Natural killer cell treated with Interleukin-12 subunit alpha and Interleukin-12 subunit beta and Interleukin-15 and Interleukin-18, amount 100 ng/mL, for 72 hours (primary cell): ENCODE results near the gene FGGY. TPM values are rescaled to one million over a fixed set of nuclear protein-coding genes. Genes with fewer than 3 reads are reported as not detected.
A peak's percentile ranks its signal among the peaks of the same experiment; 100 is the strongest.

Source experiments
- ATAC-seq, 2 donors: fragments of 150-1000 bp; cut with Tn5 transposase in 1 of 2; sonication (Bioruptor Pico), chemical (Tn5 transposase) in 1 of 2; 2 replicates each; pipeline ENCODE4 v1.10.0; 2021
- DNase-seq: peaks from one replicate; pipeline ENCODE4 v3.0.0; 2022; ENCODE audit warnings: low spot score
- H3K27ac Mint-ChIP-seq, 2 donors: 1 replicate in 1 of 2; 2 replicates in 1 of 2; pipeline ENCODE4 v1.8.0; 2022; ENCODE audit warnings: mixed read lengths in 2 of 2, mild to moderate bottlenecking in 1 of 2, moderate library complexity in 1 of 2
- H3K27me3 Mint-ChIP-seq, 2 donors: 1 replicate in 1 of 2; 2 replicates in 1 of 2; pipeline ENCODE4 v1.8.0; 2022; ENCODE audit warnings: mixed read lengths in 2 of 2
- H3K36me3 Mint-ChIP-seq: one replicate; pipeline ENCODE4 v1.8.0; 2022; ENCODE audit warnings: mixed read lengths
- H3K4me1 Mint-ChIP-seq, 2 donors: 1 replicate in 1 of 2; 2 replicates in 1 of 2; pipeline ENCODE4 v1.8.0; 2022; ENCODE audit warnings: low read depth in 2 of 2, mixed read lengths in 2 of 2, mild to moderate bottlenecking in 1 of 2
- H3K4me3 Mint-ChIP-seq: one replicate; pipeline ENCODE4 v1.8.0; 2022; ENCODE audit warnings: mixed read lengths
- H3K9me3 Mint-ChIP-seq: 2 replicates; pipeline ENCODE4 v1.8.0; 2022; ENCODE audit warnings: mixed read lengths
- total RNA-seq, 2 donors: library from RNA; stranded (reverse); gene quantifications; one replicate each; pipeline ENCODE4 v1.2.3, GENCODE V29; 2022

The FGGY gene
- total RNA-seq, 2 donors from 2014 or later = 10.9 to 11.9 TPM

DNA sequence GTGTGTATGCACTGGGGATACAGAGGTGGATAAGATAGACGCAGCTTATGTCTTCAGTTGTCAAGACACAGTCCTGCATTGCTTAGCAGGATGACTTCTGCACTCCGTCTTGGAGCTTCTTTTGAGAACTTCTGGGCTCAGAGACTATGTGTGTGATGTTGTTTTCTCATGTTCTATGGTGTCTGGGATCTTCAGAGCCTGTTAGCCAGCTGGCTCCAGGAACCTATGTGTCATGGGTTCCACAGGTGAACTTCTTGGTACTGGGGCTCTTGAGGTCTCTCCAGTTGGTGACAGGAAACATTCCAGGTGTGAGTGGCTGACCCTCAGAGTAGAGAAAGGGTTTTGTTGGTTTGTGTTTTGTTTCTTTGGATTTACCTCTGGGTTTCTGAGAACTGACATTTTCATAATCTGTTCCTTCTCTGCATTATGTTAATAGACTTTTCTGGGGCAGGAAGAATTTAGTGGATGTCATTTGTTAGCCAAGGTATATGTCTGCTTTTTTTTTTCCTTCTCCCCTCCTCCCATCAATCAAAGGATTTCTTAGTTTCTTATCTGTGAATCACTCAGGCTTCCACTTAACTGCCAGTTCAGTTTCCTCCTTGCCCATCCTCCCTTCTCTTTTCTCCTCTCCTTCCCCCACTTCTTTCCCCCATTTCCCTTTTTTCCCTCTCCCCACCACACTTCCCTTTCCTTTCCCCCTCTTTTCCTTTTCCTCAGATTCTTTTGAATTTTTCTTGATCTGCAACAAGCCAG, 18.1 kb downstream of the FGGY start:
- Mint-ChIP-seq H3K4me1 (peaks cover 50 to 53% of the 10 kb centered on the region in 2 donors), H3K36me3 (peaks cover 11% of the 10 kb centered on the region), H3K27me3 (peaks cover 0 to 8% of the 10 kb centered on the region in 2 donors), H3K9me3 (peaks cover 7% of the 10 kb centered on the region), H3K27ac (no peak overlapping the region), H3K4me3 (peak overlapping the region; percentile 93)
- DNase-seq (no peak), ATAC-seq (no peak)

DNA sequence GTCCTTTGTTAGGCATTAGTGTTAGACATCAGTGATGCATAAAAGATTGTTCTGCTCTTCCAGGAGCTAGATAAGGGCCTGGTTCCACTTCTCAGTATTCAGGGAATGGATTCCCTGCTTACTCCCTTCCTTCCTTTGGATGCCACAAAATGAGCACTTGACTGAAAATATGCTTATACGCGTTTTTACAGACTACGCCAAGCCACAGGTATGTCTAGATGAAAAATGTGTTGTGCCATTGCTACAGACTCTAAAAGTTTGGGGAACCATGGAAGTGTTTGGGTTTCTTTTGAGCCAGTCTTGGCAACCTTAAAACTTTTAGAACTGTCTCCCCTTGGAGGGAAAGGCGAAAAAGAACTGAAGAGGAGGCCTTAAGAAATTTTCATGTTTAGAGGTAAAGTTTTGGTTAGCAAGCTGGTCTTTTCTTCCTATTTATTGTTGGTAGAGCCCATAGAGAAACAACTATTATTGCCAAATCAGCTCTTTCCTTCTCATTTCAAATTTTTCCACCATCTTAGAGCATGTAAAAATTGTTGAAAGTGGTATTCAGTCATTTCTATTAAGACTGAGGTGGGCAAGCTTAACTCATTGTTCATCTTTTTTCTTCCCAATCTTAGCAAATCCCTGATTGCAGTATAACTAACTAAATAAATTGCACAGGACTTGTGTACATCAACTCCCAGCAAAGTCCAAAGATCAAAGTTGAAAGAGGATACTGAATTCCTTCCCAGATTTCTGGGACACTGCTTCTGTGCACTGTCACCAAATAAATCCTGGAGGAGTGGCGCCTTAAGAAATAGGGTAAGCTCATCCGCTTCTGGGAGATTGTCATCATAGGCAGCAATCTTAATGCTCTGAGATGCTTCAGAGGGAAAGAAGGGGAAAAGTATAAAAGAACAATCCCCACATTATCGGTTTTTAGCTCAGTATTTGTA, 18.9 kb downstream of the FGGY start:
- DNase-seq (no peak), ATAC-seq (no peak)
- Mint-ChIP-seq H3K4me3 (peak overlapping the region; percentile 93), H3K27ac (peak overlapping the region in 1 of 2 donors; percentile 71), H3K4me1 (peaks cover 50 to 53% of the 10 kb centered on the region in 2 donors), H3K27me3 (peaks cover 0 to 8% of the 10 kb centered on the region in 2 donors), H3K36me3 (peaks cover 11% of the 10 kb centered on the region), H3K9me3 (peaks cover 7% of the 10 kb centered on the region)

DNA sequence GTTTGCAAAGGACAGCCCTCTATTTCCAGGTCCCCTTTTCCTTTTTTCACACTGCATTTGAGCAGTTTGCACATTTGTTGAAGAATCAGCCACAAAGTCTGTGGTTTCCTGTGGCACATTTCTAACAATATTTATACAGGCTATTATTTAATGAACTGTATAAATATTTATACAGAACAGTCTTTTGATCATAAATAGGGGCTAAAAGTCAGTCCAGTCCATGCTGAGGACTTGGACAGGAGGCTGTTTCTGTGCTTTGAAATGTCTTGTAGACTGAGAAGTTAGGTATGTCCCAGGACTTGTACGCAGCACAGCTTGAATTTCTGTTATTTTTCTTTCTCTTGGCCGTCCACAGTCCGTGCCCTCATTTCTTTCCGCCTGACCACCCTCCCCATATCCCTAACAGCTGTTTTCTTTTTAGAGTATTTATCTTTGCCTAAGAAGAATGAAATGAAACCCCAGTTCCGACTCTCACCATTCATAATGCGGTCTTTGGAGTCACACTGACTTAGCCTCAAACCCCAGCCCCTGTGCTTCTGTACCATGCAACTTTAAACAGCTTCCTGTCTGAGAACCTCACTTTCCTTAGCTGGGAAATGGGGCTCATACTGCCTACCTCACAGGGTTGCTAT, 19.7 kb downstream of the FGGY start:
- Mint-ChIP-seq H3K36me3 (peaks cover 11% of the 10 kb centered on the region), H3K4me1 (peaks cover 47 to 53% of the 10 kb centered on the region in 2 donors), H3K4me3 (peak overlapping the region; percentile 93), H3K9me3 (peaks cover 3% of the 10 kb centered on the region), H3K27me3 (peaks cover 0 to 8% of the 10 kb centered on the region in 2 donors), H3K27ac (peak overlapping the region; percentile 56 to 71)
- DNase-seq (peak; percentile 68), ATAC-seq (peak; percentile 90 to 93)

DNA sequence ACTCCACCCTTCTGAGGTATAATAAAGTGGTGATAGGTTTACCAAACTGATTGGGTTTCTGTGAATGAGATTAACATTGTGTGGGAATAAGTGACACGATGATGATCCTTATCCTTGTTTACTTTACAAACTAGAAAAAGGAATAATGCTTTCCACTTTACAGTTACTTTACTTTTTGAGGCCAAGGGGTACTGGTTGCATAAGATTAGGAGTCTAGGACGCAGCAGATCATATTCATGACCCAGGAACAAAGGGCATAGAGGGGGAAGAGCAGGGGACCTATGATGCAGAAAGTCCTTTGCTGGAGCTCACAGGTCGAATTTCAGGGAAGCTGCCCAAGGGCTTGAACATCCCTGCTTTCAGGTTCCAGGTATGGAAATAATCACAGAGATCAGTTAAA, 20.4 kb downstream of the FGGY start:
- ATAC-seq (no peak), DNase-seq (no peak)
- peaks cover 8% of the 10 kb centered on the region for H3K36me3 Mint-ChIP-seq
- peaks cover under 1% of the 10 kb centered on the region for H3K9me3 Mint-ChIP-seq
- peaks cover 0 to 8% of the 10 kb centered on the region in 2 donors for H3K27me3 Mint-ChIP-seq
- H3K4me3 Mint-ChIP-seq = peak overlapping the region; percentile 93
- H3K27ac Mint-ChIP-seq = peak overlapping the region; percentile 56 to 71
- H3K4me1 Mint-ChIP-seq = peaks cover 47 to 53% of the 10 kb centered on the region in 2 donors

DNA sequence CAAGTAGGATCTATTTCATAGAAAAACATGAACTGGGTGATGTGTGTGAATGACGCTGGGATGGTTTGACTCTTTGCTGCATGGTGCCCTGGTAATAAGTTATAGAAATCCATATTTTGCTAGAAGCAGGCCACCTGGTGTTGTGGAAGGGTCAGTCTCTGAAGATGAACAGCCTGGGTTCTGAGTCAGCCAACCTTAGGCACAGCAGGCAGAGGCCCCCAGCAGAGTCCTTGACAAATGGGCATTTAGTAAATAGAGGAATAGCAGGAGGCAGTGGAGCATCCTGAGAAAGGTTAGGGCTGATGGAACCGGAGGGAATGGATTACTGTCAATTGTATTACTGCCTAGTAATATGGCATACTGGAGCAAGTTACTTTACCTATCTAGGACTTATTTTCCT, 20.9 kb downstream of the FGGY start:
- Mint-ChIP-seq H3K27me3 (peaks cover 0 to 8% of the 10 kb centered on the region in 2 donors), H3K36me3 (peaks cover 3% of the 10 kb centered on the region), H3K4me1 (peaks cover 47 to 53% of the 10 kb centered on the region in 2 donors), H3K27ac (peak overlapping the region in 1 of 2 donors; percentile 56), H3K9me3 (no peaks in the 10 kb centered on the region), H3K4me3 (peak overlapping the region; percentile 93)
- DNase-seq (no peak), ATAC-seq (no peak)

DNA sequence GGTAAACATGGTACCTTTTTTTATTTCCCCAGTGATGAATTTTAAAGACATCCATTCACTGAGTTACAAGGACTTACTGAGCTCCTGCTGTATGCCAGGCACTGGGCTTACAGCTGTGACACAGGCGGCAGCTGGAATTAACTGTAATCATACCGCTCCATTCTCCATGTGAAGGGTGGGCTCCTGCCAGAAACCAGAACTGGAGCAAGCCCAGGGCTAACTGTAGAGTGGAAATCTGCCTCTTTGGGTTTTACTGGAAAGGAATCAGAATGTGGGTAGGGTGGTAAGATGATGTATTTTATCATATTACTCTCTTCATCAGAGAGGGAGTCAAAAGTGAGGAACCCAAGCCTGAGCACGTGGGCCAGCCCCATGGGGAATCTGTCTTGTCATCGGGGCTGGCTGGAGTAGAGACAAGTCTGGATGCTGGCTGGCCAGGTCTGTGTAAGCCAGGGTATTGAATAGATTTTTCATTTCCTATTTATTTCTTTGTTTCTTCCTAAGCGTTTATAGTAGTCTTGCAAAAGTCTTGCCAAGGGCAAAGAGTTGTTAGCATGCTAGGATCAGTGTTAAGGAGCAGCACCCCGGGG, 21.5 kb downstream of the FGGY start:
- no peak for DNase-seq
- H3K4me3 Mint-ChIP-seq = peak overlapping the region; percentile 93

DNA sequence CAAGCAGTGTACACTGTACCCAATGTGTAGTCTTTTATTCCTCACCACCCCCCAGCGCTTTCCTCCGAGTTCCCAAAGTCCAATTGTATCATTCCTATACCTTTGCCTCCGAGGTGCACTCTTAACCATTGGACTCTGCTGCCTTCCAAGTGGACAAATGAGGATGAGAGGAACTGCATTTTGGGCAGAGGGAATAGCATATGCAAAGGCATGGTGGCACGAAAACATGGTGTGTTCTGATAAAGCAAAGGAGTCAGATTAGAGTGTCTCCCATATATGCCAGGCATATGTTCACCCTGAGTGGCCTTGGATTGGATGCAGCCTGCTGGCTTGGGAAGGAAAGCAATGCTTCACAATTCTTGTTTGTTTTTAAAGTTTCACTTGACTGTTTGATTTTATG, 25.5 kb downstream of the FGGY start:
- no peaks in the 10 kb centered on the region for H3K9me3 Mint-ChIP-seq

More for the DNA sequence above, 21.5 kb downstream of the FGGY start:
- peaks cover 47 to 53% of the 10 kb centered on the region in 2 donors for H3K4me1 Mint-ChIP-seq
- peaks cover 0 to 8% of the 10 kb centered on the region in 2 donors for H3K27me3 Mint-ChIP-seq
- H3K9me3 Mint-ChIP-seq = no peaks in the 10 kb centered on the region
- no peaks in the 10 kb centered on the region for H3K36me3 Mint-ChIP-seq
- peak overlapping the region in 1 of 2 donors; percentile 56 for H3K27ac Mint-ChIP-seq
- no peak for ATAC-seq

DNA sequence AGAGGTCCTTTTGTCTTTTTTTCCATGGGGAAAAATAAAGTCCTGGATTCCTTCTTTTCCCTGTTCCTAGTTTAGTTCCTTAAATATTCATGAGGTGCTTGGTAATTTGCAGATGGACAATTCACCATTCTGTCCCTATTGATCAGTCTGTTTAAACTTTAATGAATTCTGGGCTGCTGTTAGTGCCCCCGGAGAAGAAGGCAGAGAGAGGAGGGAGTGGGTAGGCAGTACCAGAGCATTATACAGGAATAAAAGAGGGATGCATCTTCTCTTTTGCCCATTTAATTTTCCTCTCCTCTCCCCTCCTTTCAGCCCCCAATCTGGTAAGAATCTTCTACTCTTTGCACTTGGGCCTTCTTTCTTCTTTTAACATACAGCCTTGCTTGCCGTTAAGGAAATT, 25.9 kb downstream of the FGGY start:
- DNase-seq (no peak), ATAC-seq (no peak)
- no peak overlapping the region for H3K27ac Mint-ChIP-seq
- no peak overlapping the region for H3K4me3 Mint-ChIP-seq
- no peaks in the 10 kb centered on the region for H3K9me3 Mint-ChIP-seq
- H3K27me3 Mint-ChIP-seq = peaks cover 0 to 8% of the 10 kb centered on the region in 2 donors
- H3K36me3 Mint-ChIP-seq = peaks cover 10% of the 10 kb centered on the region
- peaks cover 17 to 22% of the 10 kb centered on the region in 2 donors for H3K4me1 Mint-ChIP-seq

More for the DNA sequence above, 25.5 kb downstream of the FGGY start:
- Mint-ChIP-seq H3K4me1 (peaks cover 21 to 26% of the 10 kb centered on the region in 2 donors), H3K27ac (no peak overlapping the region), H3K4me3 (no peak overlapping the region), H3K27me3 (peaks cover 0 to 8% of the 10 kb centered on the region in 2 donors), H3K36me3 (peaks cover 10% of the 10 kb centered on the region)
- DNase-seq (no peak), ATAC-seq (no peak)

DNA sequence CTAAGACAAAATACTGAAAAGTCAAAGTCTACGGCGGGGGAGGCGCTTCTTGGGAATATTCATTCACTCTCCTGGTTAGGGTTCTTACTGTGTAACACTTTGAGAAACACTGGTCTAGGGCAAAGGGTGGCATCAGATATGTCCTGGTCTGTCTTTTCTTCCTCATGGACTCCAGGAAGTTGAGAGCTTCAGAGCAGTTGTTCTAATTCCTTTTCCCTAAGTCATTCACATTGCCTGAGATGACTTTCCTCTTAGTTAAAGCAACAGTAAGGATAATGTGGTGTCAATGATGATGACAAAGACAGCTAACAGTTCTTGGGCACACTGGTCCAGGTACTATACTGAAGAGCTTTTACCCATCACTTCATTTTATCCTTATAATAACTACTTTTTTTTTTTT, 27.0 kb downstream of the FGGY start:
- H3K9me3 Mint-ChIP-seq = no peaks in the 10 kb centered on the region
- H3K36me3 Mint-ChIP-seq = peaks cover 10% of the 10 kb centered on the region
- no peak overlapping the region for H3K27ac Mint-ChIP-seq
- peaks cover 0 to 8% of the 10 kb centered on the region in 2 donors for H3K27me3 Mint-ChIP-seq
- no peak for ATAC-seq
- H3K4me1 Mint-ChIP-seq = peaks cover 9 to 17% of the 10 kb centered on the region in 2 donors
- no peak for DNase-seq
- H3K4me3 Mint-ChIP-seq = no peak overlapping the region

DNA sequence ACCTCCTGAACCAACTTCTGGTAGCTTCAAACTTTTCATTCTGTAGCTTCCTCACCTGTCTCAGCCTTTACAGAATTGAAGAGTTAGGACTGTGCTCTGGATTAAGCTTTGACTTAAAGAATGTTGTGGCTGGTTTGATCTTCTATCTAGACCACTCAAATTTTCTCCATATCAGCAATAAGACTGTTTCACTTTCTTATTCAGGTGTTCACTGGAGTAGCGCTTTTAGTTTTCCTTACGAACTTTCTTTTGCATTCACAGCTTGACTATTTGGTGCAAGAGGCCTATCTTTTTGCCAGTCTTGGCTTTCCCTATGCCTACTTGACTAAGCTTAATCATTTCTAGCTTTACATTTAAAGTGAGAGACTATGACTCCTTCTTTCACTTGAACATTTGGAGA, 31.5 kb downstream of the FGGY start:
- Mint-ChIP-seq H3K27ac (no peak overlapping the region), H3K27me3 (no peaks in the 10 kb centered on the region), H3K4me1 (peaks cover 14 to 29% of the 10 kb centered on the region in 2 donors), H3K9me3 (no peaks in the 10 kb centered on the region), H3K36me3 (peaks cover 17% of the 10 kb centered on the region), H3K4me3 (no peak overlapping the region)
- no peak for DNase-seq
- no peak for ATAC-seq

DNA sequence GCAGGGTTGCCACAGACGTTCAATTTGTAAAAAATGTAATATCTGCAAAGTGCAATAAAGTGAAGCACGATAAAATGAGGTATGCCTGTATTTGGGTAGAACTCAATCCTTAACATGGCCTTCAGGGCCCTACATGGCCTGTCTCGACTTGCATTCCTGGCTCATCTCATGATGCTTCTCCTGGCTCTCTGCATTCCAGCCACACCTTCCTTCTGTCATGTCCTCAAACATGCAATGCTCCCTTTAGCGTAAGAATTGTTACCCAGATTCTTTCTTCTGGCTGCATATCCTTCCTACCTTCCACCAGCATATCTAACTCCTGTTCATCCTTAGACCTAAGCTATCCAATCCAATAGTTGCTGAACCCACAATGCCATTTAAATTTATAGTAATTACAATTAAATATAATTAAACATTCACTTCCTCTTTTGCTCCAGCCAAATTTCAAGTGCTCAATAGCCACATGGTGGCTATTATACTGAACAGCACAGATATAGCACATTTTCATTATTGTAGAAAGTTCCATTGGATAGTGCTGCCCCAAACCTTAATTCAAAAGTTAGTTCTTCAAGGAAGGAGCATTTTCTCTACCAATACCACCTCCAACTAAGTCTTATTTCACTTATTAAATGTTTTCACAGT, 32.6 kb downstream of the FGGY start:
- no peaks in the 10 kb centered on the region for H3K27me3 Mint-ChIP-seq
- DNase-seq = no peak
- H3K4me3 Mint-ChIP-seq = no peak overlapping the region
- H3K4me1 Mint-ChIP-seq = peaks cover 22 to 38% of the 10 kb centered on the region in 2 donors
- peaks cover 17% of the 10 kb centered on the region for H3K36me3 Mint-ChIP-seq
- H3K27ac Mint-ChIP-seq = no peak overlapping the region
- no peaks in the 10 kb centered on the region for H3K9me3 Mint-ChIP-seq
- ATAC-seq = no peak

DNA sequence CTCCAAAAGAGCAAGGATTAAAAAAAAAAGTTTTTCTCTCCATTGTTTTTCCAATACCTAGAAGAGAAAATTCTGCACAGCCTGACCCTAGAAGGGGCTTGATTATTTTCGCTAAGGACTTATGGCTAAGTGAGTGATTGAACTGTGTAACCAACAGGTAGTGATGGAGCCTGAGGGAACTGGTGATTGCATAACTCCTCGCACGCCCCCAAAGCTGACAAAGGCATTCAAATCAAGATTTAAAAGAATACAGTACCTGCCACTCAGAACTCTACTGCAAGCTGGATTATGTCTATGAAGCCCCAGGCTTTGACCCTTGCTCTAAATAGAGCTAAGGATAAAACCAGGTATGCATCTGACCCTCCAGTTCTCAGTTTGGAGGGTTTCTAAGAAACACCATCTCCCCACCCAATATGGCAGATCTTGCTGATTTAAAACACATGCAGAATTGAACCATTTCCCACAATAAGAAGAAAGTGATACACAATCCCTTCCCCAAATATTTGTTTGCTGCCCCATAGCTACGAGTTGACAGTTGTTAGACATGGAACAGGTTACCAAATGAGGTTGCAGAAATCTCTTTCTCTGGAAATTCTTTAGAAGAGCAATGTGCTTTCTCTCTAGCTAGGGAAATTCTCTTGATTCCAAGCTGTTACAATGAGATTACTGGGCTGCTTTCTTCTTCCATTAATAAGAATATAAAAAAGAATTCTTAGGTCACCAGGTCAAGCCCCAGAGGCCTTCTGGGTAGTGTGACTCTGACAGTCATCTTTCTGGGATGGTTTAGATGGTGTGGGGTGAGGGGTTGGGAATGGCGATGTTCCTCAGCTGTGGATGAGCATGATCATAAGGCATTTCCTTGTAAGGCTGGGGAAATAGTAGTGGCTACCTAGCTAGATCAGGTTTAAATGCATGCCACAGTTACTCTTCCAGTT, 35.1 kb downstream of the FGGY start:
- Mint-ChIP-seq H3K27ac (peak overlapping the region; percentile 94), H3K4me1 (peaks cover 22 to 38% of the 10 kb centered on the region in 2 donors)

More for the DNA sequence above, 35.1 kb downstream of the FGGY start:
- Mint-ChIP-seq H3K9me3 (no peaks in the 10 kb centered on the region), H3K27me3 (no peaks in the 10 kb centered on the region), H3K36me3 (peaks cover 7% of the 10 kb centered on the region), H3K4me3 (peak overlapping the region; percentile 84)
- DNase-seq = no peak
- ATAC-seq = no peak
